Superior temporal gyrus (tissue), 1 donor: Measurements from ENCODE around the gene NUP37.

ENCODE experiments used
- DNase-seq: peaks from one replicate; pipeline ENCODE4 v3.0.0-alpha.2; 2016; ENCODE audit errors: extremely low spot score

NUP37 gene

GRCh38 chr12:102029141-102029540 lies 90.8 kb downstream of the NUP37 start:
- DNase-seq: no peak

GRCh38 chr12:102026728-102027127 lies 93.2 kb downstream of the NUP37 start:
- DNase-seq: no peak

DNA sequence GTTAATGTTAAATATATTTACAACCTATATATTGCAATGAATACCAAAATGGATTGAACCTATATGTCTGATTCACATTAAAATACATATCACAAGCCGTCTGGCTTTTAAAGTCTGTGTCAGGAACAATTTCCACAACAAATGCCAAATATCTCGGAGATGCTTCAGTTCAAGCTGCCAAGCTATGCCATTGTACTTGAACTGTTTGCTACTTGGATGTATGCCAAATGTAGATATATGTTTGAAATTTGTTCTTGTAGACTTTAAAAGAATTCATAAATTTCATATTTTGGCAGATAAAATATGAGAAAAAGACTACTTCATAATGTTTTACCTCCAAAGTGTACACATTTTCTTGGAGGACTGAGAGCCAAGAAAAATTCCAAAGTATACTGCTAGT lies 95.1 kb downstream of the NUP37 start:
- DNase-seq: no peak

GRCh38 chr12:102023343-102023930 lies 96.5 kb downstream of the NUP37 start:
- DNase-seq: no peak
